Neural cell (in vitro differentiated cells): ENCODE data around the gene KSR2. TPM values are rescaled to one million over a fixed set of nuclear protein-coding genes. Genes with fewer than 3 reads are reported as not detected.

ENCODE experiments used
- H2AFZ ChIP-seq: fragments of 200-600, 300-800 bp; sonication (generic), shearing (Covaris generic); 2 replicates; pipeline ENCODE4 v1.6.0; 2014; ENCODE audit warnings: low read depth, mild to moderate bottlenecking, antibody characterized with exemption, low read length, moderate library complexity
- H3F3A ChIP-seq: fragments of 200-600 bp; shearing (Covaris generic); 2 replicates; pipeline ENCODE4 v1.6.1; 2016; ENCODE audit warnings: mild to moderate bottlenecking, moderate library complexity, mixed read lengths, antibody characterized with exemption, low read length; ENCODE audit not compliant: insufficient read depth, poor library complexity, severe bottlenecking
- H3K27ac ChIP-seq: fragments of 200-600, 300-800 bp; sonication (generic), shearing (Covaris generic); 2 replicates; pipeline ENCODE4 v1.5.1; 2014; ENCODE audit warnings: mild to moderate bottlenecking, low read length, moderate library complexity
- H3K27me3 ChIP-seq: fragments of 300-800, 200-600 bp; sonication (generic), shearing (Covaris generic); 2 replicates; pipeline ENCODE4 v1.6.0; 2014; ENCODE audit warnings: mild to moderate bottlenecking, low read depth, low read length, moderate library complexity; ENCODE audit not compliant: insufficient read depth
- H3K36me3 ChIP-seq: fragments of 300-800, 200-600 bp; sonication (generic), shearing (Covaris generic); 2 replicates; pipeline ENCODE4 v1.5.1; 2014; ENCODE audit warnings: mild to moderate bottlenecking, antibody characterized with exemption, low read length, moderate library complexity; ENCODE audit not compliant: insufficient read depth
- H3K4me2 ChIP-seq: fragments of 300-800, 200-600 bp; sonication (generic), shearing (Covaris generic); 2 replicates; pipeline ENCODE4 v1.6.0; 2014; ENCODE audit warnings: mild to moderate bottlenecking, low read length
- H3K4me3 ChIP-seq: fragments of 300-800, 200-600 bp; sonication (generic), shearing (Covaris generic); 2 replicates; pipeline ENCODE4 v1.5.1; 2014; ENCODE audit warnings: mild to moderate bottlenecking, low read length, moderate library complexity
- H3K79me2 ChIP-seq: fragments of 200-600 bp; shearing (Covaris generic); replicated peaks from 2 replicates; pipeline ENCODE4 v1.6.0; 2014; ENCODE audit warnings: mild to moderate bottlenecking, low read length, moderate library complexity; ENCODE audit not compliant: insufficient read depth
- H3K9ac ChIP-seq: fragments of 300-800, 200-600 bp; sonication (generic), shearing (Covaris generic); 2 replicates; pipeline ENCODE4 v1.6.1; 2016; ENCODE audit warnings: mild to moderate bottlenecking, low read length, mixed read lengths
- H3K9me2 ChIP-seq: fragments of 200-600 bp; shearing (Covaris generic); 2 replicates; pipeline ENCODE4 v1.6.1; 2016; ENCODE audit warnings: mild to moderate bottlenecking, low read length, mixed read lengths; ENCODE audit not compliant: insufficient read depth
- H3K9me3 ChIP-seq: fragments of 200-600, 300-800 bp; sonication (generic), shearing (Covaris generic); 2 replicates; pipeline ENCODE4 v1.6.1; 2016; ENCODE audit warnings: mild to moderate bottlenecking, mixed run types, low read length, moderate library complexity, mixed read lengths
- H4K20me1 ChIP-seq: fragments of 200-600 bp; shearing (Covaris generic); 2 replicates; pipeline ENCODE4 v1.6.1; 2016; ENCODE audit warnings: mild to moderate bottlenecking, mixed run types; ENCODE audit not compliant: insufficient read depth
- CTCF ChIP-seq: fragments of 450-650 bp; IDR thresholded peaks from 2 replicates; pipeline ENCODE4 v1.5.1; 2014; ENCODE audit warnings: antibody characterized with exemption, mild to moderate bottlenecking, moderate library complexity; ENCODE audit not compliant: poor library complexity, severe bottlenecking
- EP300 ChIP-seq: fragments of 450-650 bp; conservative IDR thresholded peaks from 2 replicates; pipeline ENCODE4 v1.6.1; 2014; ENCODE audit warnings: antibody characterized with exemption, mild to moderate bottlenecking, moderate library complexity; ENCODE audit not compliant: poor library complexity, severe bottlenecking
- EZH2 ChIP-seq: fragments of 200-600, 300-800 bp; shearing (Covaris generic), sonication (generic); IDR thresholded peaks from 2 replicates; pipeline ENCODE4 v1.6.1; 2014; ENCODE audit warnings: antibody characterized with exemption, low read length, borderline replicate concordance, mild to moderate bottlenecking; ENCODE audit not compliant: insufficient read depth, poor library complexity, severe bottlenecking
- MXI1 ChIP-seq: fragments of 450-650 bp; conservative IDR thresholded peaks from 2 replicates; pipeline ENCODE4 v1.6.1; 2014; ENCODE audit warnings: antibody characterized with exemption, mild to moderate bottlenecking; ENCODE audit not compliant: poor library complexity, severe bottlenecking
- POLR2AphosphoS5 ChIP-seq: IDR thresholded peaks from 2 replicates; pipeline ENCODE4 v1.6.1; 2012
- RAD21 ChIP-seq: fragments of 450-650 bp; conservative IDR thresholded peaks from 2 replicates; pipeline ENCODE4 v1.6.1; 2014; ENCODE audit warnings: antibody characterized with exemption, mild to moderate bottlenecking, moderate library complexity
- REST ChIP-seq: IDR thresholded peaks from 2 replicates; pipeline ENCODE4 v1.6.1; 2012; ENCODE audit warnings: borderline replicate concordance
- SMC3 ChIP-seq: fragments of 450-650 bp; conservative IDR thresholded peaks from 2 replicates; pipeline ENCODE4 v1.6.1; 2014; ENCODE audit warnings: antibody characterized with exemption, mild to moderate bottlenecking, moderate library complexity; ENCODE audit not compliant: poor library complexity
- TAF1 ChIP-seq: IDR thresholded peaks from 2 replicates; pipeline ENCODE4 v1.6.1; 2012; ENCODE audit warnings: low read depth
- polyA plus RNA-seq: library from polyadenylated mRNA; depleted of rRNA; stranded (reverse); fragments of >200 nt; gene quantifications from 2 replicates; pipeline ENCODE4 v1.2.3, GENCODE V29; 2014

Gene KSR2
- polyA plus RNA-seq, 1 donor from 2014 or later, result 3.0 TPM

GRCh38 chr12:117963836-117964235 lies 5.0 kb downstream of the KSR2 start:
- H3K79me2 ChIP-seq, result peaks cover 34% of the 10 kb centered on the region
- TF ChIP-seq POLR2AphosphoS5 (no peak), TAF1 (no peak), EZH2 (no peak), RAD21 (no peak), CTCF (no peak), MXI1 (no peak), REST (no peak), SMC3 (no peak), EP300 (no peak)
- no peaks in the 10 kb centered on the region for H3K9me2 ChIP-seq
- no peaks in the 10 kb centered on the region for H3K36me3 ChIP-seq
- H3K4me3 ChIP-seq, result no peak overlapping the region
- no peaks in the 10 kb centered on the region for H3F3A ChIP-seq
- no peaks in the 10 kb centered on the region for H3K27me3 ChIP-seq
- H3K27ac ChIP-seq, result no peak overlapping the region
- H3K4me2 ChIP-seq, result no peak overlapping the region
- no peak overlapping the region for H2AFZ ChIP-seq
- no peaks in the 10 kb centered on the region for H3K9me3 ChIP-seq
- no peak overlapping the region for H3K9ac ChIP-seq
- H4K20me1 ChIP-seq, result no peaks in the 10 kb centered on the region

- TF ChIP-seq POLR2AphosphoS5 (no peak), CTCF (no peak), EP300 (no peak), SMC3 (no peak), RAD21 (no peak), EZH2 (no peak), MXI1 (no peak), TAF1 (no peak), REST (no peak)
Observed at GRCh38 chr12:117936722-117937484, 31.9 kb downstream of the KSR2 start.

More at GRCh38 chr12:117936722-117937484, 31.9 kb downstream of the KSR2 start:
- H3K36me3 ChIP-seq, result no peaks in the 10 kb centered on the region
- H3K9ac ChIP-seq, result no peak overlapping the region
- H2AFZ ChIP-seq, result no peak overlapping the region
- no peaks in the 10 kb centered on the region for H3K27me3 ChIP-seq
- H3K79me2 ChIP-seq, result no peaks in the 10 kb centered on the region
- H3F3A ChIP-seq, result no peaks in the 10 kb centered on the region
- no peaks in the 10 kb centered on the region for H4K20me1 ChIP-seq
- H3K9me2 ChIP-seq, result no peaks in the 10 kb centered on the region
- H3K4me2 ChIP-seq, result no peak overlapping the region
- H3K27ac ChIP-seq, result no peak overlapping the region
- no peaks in the 10 kb centered on the region for H3K9me3 ChIP-seq
- H3K4me3 ChIP-seq, result no peak overlapping the region
